ENCODE data around the gene CNN1. TPM values are rescaled to one million over a fixed set of nuclear protein-coding genes. Genes with fewer than 3 reads are reported as not detected.

CNN1 gene
- total RNA-seq, 1 experiment from 2014 or later = 0.98 TPM

DNA sequence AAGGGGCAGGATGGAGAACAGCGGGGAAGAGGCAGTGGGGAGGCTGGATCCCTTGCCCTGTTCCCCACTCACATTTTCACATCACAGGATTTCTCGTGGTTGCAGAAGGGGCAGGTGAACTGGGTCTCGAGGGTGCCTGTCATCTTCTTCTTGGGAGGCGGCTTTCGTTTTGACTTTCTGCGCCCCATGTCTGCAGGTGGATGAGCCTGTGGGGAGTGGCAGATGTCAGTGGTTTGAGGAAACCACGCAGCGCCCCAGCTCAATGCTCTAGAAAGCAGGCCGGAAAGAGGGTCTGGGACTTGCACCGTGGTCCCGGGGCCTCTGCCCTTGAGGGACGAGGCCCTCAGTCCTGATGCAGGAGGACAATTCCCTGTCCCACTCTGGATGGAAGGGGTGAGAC lies 15.5 kb downstream of the CNN1 start:
- in situ Hi-C loops (cut with HindIII; ENCODE audit: low pct_unique_long_range_greater_than_20kb, low sequenced_read_pairs) (loop anchor here (25.0 kb wide), 1 partner anchor 242 kb away; no protein-coding TSS in a partner anchor), intact Hi-C loops (cut with micrococcal nuclease; ENCODE audit: unreplicated experiment) (no loop called here)
- TF ChIP-seq, protein P1, sequence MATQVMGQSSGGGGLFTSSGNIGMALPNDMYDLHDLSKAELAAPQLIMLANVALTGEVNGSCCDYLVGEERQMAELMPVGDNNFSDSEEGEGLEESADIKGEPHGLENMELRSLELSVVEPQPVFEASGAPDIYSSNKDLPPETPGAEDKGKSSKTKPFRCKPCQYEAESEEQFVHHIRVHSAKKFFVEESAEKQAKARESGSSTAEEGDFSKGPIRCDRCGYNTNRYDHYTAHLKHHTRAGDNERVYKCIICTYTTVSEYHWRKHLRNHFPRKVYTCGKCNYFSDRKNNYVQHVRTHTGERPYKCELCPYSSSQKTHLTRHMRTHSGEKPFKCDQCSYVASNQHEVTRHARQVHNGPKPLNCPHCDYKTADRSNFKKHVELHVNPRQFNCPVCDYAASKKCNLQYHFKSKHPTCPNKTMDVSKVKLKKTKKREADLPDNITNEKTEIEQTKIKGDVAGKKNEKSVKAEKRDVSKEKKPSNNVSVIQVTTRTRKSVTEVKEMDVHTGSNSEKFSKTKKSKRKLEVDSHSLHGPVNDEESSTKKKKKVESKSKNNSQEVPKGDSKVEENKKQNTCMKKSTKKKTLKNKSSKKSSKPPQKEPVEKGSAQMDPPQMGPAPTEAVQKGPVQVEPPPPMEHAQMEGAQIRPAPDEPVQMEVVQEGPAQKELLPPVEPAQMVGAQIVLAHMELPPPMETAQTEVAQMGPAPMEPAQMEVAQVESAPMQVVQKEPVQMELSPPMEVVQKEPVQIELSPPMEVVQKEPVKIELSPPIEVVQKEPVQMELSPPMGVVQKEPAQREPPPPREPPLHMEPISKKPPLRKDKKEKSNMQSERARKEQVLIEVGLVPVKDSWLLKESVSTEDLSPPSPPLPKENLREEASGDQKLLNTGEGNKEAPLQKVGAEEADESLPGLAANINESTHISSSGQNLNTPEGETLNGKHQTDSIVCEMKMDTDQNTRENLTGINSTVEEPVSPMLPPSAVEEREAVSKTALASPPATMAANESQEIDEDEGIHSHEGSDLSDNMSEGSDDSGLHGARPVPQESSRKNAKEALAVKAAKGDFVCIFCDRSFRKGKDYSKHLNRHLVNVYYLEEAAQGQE (IDR thresholded peaks at IDR 0.05; ENCODE audit: insufficient read depth in 1 of 2, low read depth in 2 of 2, low read length in 1 of 2) = no peak
- TF ChIP-seq TCF7L2 (IDR thresholded peaks at IDR 0.05; ENCODE audit: low read depth, low read length) (no peak), POLR2AphosphoS5 (IDR thresholded peaks at IDR 0.05; ENCODE audit: low read depth, low read length) (no peak), SIN3A (IDR thresholded peaks at IDR 0.05; ENCODE audit: borderline replicate concordance, insufficient read depth, low read depth, low read length) (no peak)
- TF ChIP-seq, protein P2, sequence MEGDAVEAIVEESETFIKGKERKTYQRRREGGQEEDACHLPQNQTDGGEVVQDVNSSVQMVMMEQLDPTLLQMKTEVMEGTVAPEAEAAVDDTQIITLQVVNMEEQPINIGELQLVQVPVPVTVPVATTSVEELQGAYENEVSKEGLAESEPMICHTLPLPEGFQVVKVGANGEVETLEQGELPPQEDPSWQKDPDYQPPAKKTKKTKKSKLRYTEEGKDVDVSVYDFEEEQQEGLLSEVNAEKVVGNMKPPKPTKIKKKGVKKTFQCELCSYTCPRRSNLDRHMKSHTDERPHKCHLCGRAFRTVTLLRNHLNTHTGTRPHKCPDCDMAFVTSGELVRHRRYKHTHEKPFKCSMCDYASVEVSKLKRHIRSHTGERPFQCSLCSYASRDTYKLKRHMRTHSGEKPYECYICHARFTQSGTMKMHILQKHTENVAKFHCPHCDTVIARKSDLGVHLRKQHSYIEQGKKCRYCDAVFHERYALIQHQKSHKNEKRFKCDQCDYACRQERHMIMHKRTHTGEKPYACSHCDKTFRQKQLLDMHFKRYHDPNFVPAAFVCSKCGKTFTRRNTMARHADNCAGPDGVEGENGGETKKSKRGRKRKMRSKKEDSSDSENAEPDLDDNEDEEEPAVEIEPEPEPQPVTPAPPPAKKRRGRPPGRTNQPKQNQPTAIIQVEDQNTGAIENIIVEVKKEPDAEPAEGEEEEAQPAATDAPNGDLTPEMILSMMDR (IDR thresholded peaks at IDR 0.05) = no peak
- ChIA-PET CTCF (no interaction called here), POLR2A (no interaction called here)
- H3K9me3 ChIP-seq (ENCODE audit: control insufficient read depth, insufficient read depth, low read depth, low read length) = no peaks in the 10 kb centered on the region
- no peak overlapping the region for H3K4me3 ChIP-seq (ENCODE audit: low read depth in 2 of 2, low read length in 2 of 2)
- DNase-seq (ENCODE audit: low read depth, low spot score) (no peak), ATAC-seq (no peak)
- H3K27ac ChIP-seq (ENCODE audit: low read length) = no peak overlapping the region
- no TSS peak for BruUV-seq (replicated peaks)
- no peaks in the 10 kb centered on the region for H3K4me1 ChIP-seq (ENCODE audit: control insufficient read depth, insufficient read depth, low read length)
- no peaks in the 10 kb centered on the region; the same call in 1 of the 2 replicates for H3K36me3 ChIP-seq (ENCODE audit: control insufficient read depth, insufficient read depth, low read length)
- H3K27me3 ChIP-seq (ENCODE audit: control insufficient read depth, insufficient read depth, low read length) = no peaks in the 10 kb centered on the region

DNA sequence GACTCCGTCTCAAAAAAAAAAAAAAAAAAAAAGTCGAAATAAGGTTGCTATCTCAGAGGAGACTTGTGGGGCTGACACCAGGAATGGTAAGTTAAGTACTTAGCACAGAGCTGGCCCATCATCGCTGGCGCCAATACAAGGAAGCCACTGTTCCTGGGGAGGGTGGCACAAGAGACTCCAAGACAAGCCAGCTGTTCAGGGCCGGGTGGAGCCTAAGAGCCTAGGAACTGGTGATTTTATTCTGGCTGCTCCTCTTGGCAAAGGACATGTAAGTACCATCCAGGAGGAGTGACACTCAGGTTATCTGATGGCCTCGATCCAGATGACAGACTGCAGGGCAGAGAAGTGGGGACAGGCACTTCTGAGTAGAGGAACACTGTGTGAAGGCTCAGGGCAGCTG lies 16.6 kb downstream of the CNN1 start:
- H3K27ac ChIP-seq (ENCODE audit: low read length) = no peak overlapping the region
- H3K27me3 ChIP-seq (ENCODE audit: control insufficient read depth, insufficient read depth, low read length) = no peaks in the 10 kb centered on the region
- POLR2A ChIA-PET = no interaction called here
- no peak overlapping the region for H3K4me3 ChIP-seq (ENCODE audit: low read depth in 2 of 2, low read length in 2 of 2)
- no TSS peak for BruUV-seq (replicated peaks)
- intact Hi-C loops (cut with micrococcal nuclease; ENCODE audit: unreplicated experiment) = no loop called here
- TF ChIP-seq TCF7L2 (IDR thresholded peaks at IDR 0.05; ENCODE audit: low read depth, low read length) = no peak
- TF ChIP-seq, protein P1 (IDR thresholded peaks at IDR 0.05; ENCODE audit: insufficient read depth in 1 of 2, low read depth in 2 of 2, low read length in 1 of 2) = no peak
- H3K9me3 ChIP-seq (ENCODE audit: control insufficient read depth, insufficient read depth, low read depth, low read length) = no peaks in the 10 kb centered on the region
- CTCF ChIA-PET = no interaction called here
- H3K4me1 ChIP-seq (ENCODE audit: control insufficient read depth, insufficient read depth, low read length) = no peaks in the 10 kb centered on the region
- DNase-seq (ENCODE audit: low read depth, low spot score) (no peak), ATAC-seq (no peak)
- in situ Hi-C loops (cut with HindIII; ENCODE audit: low pct_unique_long_range_greater_than_20kb, low sequenced_read_pairs) = loop anchor here (25.0 kb wide), 1 partner anchor 243 kb away; no protein-coding TSS in a partner anchor
- H3K36me3 ChIP-seq (ENCODE audit: control insufficient read depth, insufficient read depth, low read length) = no peaks in the 10 kb centered on the region; the same call in 1 of the 2 replicates

Data from Panc1 (cell line).